Superior temporal gyrus (tissue), 1 donor: ENCODE results near the gene NPB.

ENCODE experiments used
- DNase-seq: peaks from one replicate; pipeline ENCODE4 v3.0.0-alpha.2; 2016; ENCODE audit errors: extremely low spot score

Gene NPB

GRCh38 chr17:81902023-81902652, at the start of gene NPB:
NPB (plus strand) TSS chr17:81902238; CDS start chr17:81902278, 40 bp downstream.
- DNase-seq: no peak

GRCh38 chr17:81854974-81855774, 46.9 kb upstream of the NPB start:
- no peak for DNase-seq

- no peak for DNase-seq
Measured at GRCh38 chr17:81858170-81858966, 43.7 kb upstream of the NPB start.

GRCh38 chr17:81858967-81859905, 42.8 kb upstream of the NPB start:
- no peak for DNase-seq

- no peak for DNase-seq
Measured at GRCh38 chr17:81859906-81860755, 41.9 kb upstream of the NPB start, which contains the start of gene P4HB. P4HB (minus strand) TSS chr17:81860535; CDS start chr17:81860471, 64 bp downstream.

GRCh38 chr17:81860756-81861568, 41.1 kb upstream of the NPB start:
- peak; percentile 100 for DNase-seq

GRCh38 chr17:81863123-81863675, 38.8 kb upstream of the NPB start:
- no peak for DNase-seq

GRCh38 chr17:81863833-81864768, 37.9 kb upstream of the NPB start:
- DNase-seq: no peak

- DNase-seq: no peak
Measured at GRCh38 chr17:81865358-81865732, 36.7 kb upstream of the NPB start.

- no peak for DNase-seq
Measured at GRCh38 chr17:81865733-81866439, 36.2 kb upstream of the NPB start.

- no peak for DNase-seq
Measured at GRCh38 chr17:81866440-81867169, 35.4 kb upstream of the NPB start.

GRCh38 chr17:81867170-81867990, 34.7 kb upstream of the NPB start:
- DNase-seq: no peak

GRCh38 chr17:81867991-81868673, 33.9 kb upstream of the NPB start:
- DNase-seq: no peak

- DNase-seq: no peak
Measured at GRCh38 chr17:81868674-81869220, 33.3 kb upstream of the NPB start.
